Stimulated activated CD4-positive, alpha-beta T cell treated with anti-CD3 and anti-CD28 coated beads, Interleukin-4, amount 100 ng/mL, for 1 hour (primary cell): ENCODE data around the gene GRID2.

Source experiments
- DNase-seq: peaks from one replicate; pipeline ENCODE4 v3.0.0-alpha.2; 2020

Gene GRID2

DNA sequence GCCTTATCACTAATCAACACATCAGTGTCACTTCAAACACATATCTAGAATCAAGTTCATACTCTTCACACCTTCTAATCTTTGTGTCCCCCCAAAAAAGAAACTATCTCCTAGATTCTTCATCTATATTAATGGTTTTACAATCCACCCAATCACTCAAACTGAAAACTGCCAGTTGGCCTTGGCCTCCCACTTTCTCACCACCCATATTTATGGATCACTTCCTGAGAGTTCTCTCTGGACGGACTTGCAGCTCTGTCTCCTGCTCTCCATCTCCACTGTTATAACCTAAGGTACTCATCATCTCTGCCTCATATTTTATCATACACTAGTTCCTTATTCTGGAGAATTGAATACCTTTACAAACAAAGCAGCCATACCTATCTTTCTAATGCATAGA lies 1418.7 kb downstream of the GRID2 start:
- no peak for DNase-seq

GRCh38 chr4:93730251-93730650 lies 1426.5 kb downstream of the GRID2 start:
- no peak for DNase-seq

DNA sequence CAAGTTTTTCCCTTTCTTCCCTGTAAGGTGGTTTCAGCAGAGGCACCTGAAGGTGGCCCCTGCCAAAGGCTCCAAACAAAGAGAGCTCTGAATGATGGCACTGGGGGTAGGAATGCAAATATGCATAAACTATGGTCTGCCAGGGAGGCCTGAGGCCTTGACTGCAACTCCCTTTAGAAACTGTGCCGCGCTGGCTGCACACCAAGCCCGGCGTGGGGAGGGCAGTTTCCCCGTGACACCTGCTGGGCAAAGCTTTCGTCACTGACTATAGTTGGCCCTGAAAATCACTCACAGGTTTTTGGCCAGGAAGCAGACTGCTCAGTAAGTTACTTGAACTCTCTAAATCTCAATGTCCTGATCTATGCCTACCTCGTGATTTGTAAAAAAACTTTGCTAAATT lies 1427.0 kb downstream of the GRID2 start:
- no peak for DNase-seq

- no peak for DNase-seq
Measured at GRCh38 chr4:93731456-93731855, 1427.7 kb downstream of the GRID2 start.

DNA sequence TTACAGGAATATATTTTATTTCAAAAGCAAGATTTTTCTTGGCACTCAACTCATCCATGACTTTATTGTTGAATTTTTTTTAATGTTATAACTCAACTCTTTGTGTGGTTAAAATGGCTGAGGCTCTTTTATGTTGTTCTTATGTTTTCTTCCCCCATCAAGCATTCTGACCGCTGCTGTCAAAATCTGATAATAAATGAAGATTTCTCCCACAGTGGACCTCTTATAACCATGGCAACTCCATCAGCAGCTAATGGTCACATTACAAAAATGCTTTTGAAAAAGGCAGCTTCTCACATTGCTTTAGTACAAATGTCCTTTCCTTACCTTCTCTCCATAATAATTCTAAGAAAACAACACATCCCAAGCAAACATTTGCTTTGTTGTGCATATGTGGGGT lies 1428.7 kb downstream of the GRID2 start:
- DNase-seq = no peak

- DNase-seq = no peak
Measured at GRCh38 chr4:93740890-93741289, 1437.1 kb downstream of the GRID2 start.

DNA sequence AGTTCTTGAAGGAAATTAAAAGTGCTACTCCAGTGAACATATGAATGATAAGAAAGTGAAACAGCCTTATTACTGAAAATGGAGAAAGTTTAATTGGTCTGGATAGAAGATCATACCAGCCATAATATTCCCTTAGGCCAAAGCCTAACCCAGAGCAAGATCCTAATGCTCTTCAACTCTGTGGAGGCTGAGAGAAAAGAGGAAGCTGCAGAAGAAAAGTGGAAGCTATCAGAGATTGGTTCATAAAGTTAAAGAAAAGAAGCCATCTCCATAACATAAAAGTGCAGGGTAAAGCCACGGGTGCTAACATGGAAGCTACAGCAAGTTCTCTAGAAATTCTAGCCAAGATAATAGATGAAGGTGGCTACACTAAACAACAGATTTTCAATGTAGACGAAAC lies 1439.3 kb downstream of the GRID2 start:
- no peak for DNase-seq

DNA sequence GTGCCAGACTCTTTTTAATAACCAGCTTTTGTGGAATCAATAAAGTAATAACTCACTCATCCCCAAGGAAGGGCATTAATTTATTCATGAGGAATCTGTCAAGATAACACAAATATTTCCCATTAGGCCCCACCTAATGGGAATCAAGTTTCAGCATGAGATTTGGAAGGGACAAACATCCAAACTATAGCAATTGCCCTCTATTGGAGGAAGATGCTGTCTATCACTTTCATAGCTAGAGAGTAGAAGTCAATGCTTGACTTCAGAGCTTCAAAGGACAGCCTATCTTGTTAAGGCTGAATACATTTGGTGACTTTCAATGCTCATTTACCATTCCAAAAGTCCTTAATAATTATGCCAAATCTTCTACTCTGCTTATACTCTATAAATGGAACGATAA lies 1439.9 kb downstream of the GRID2 start:
- no peak for DNase-seq

GRCh38 chr4:93744961-93745360 lies 1441.2 kb downstream of the GRID2 start:
- no peak for DNase-seq

DNA sequence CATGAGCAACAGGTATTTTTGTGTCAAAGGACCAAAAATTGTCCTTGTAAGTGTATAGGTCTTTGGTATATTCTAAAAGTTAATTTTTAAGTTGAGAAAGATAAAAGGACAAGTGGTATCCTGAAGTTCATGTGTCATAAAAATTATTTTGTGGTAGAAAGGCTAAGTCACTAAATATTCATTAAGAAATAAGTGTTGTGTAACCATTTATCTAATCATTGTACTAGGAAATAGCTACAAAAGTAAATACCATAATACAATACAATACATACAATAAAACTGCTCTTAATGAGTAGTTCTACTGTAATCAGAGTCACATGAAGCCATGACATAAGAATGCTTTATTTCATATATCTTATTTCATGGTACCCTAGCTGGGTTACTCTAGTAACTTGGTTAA lies 1442.3 kb downstream of the GRID2 start:
- no peak for DNase-seq

DNA sequence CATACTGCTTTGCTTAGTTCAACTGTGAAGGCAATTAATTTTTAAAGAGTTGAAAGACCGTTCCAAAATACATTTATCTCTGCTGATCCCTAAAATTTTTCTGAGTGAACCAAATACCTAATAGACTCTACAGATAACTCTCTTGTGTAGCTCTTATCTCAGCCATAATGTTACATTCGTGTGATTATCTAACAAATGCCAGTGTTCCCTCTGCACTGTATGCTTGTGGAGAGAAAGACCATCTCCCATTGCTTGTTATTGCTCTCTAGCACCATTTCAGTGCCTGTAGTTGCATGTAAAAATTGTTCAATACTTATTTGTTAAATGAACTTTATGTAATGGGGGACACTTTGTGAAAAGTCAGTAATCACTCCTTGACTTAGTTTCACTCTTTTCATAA lies 1443.5 kb downstream of the GRID2 start:
- DNase-seq = no peak

GRCh38 chr4:93748373-93749291 lies 1444.9 kb downstream of the GRID2 start:
- no peak for DNase-seq

DNA sequence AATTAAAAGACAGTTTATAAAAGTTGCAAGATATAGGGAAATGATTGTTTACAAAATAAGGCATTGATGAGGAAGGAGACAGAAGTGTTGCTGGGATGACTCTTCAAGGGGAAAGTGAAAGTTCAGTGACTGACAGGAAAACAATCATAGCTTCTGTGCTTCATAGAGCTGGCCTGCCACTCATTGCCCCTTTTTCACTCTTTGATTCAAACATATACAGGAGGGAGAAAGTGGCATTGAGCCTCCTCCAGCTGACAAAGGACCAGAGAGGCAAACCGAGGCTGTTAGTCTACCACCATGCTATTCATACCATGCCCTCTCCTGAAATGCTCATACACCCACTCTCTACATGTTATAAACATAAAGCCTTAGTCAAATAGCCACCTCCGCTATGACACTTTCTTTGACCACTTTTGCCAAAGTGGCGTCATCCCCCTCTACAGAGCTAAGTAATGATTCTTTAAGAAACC lies 1445.6 kb downstream of the GRID2 start:
- DNase-seq = no peak

- DNase-seq = no peak
Measured at GRCh38 chr4:93751411-93751810, 1447.6 kb downstream of the GRID2 start.

GRCh38 chr4:93756101-93756500 lies 1452.3 kb downstream of the GRID2 start:
- DNase-seq = no peak

- no peak for DNase-seq
Measured at GRCh38 chr4:93759506-93759905, 1455.7 kb downstream of the GRID2 start.

DNA sequence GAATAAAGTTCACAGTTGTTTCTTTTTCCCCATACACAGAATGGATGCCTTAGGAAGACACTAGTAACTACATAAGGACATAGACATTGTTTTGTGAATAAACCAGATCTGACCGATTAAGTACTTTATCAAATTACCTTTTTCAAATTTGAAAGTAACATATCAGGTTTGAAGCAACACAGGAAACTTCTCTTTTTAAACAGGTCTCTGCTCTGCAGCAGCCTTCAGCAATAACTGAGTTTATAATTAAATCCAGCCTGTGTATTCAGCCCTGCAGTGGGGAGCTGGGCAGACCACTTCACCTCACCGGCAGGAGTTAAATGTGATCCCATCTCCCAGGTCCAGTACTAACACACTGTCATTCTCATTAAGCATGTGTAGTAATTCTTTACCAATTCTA lies 1456.5 kb downstream of the GRID2 start:
- DNase-seq = no peak

DNA sequence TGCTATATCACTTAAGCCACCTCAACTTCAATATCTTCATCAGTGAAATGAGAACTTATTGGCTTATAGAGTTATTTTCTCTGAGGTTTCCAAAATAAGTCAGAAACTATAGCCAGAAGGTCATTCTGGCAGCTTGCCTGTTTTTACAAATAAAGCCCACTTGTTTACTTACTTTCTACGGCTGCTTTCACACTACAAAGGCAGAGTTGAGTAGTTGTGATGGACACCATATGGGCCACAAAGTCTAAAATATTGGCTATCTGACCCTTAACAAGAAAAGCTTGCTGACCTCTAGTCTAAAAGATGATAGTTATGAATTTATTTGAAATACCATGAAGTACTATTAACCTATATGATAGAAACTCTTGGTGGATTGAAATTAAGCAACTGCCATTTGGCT lies 1457.5 kb downstream of the GRID2 start:
- no peak for DNase-seq

DNA sequence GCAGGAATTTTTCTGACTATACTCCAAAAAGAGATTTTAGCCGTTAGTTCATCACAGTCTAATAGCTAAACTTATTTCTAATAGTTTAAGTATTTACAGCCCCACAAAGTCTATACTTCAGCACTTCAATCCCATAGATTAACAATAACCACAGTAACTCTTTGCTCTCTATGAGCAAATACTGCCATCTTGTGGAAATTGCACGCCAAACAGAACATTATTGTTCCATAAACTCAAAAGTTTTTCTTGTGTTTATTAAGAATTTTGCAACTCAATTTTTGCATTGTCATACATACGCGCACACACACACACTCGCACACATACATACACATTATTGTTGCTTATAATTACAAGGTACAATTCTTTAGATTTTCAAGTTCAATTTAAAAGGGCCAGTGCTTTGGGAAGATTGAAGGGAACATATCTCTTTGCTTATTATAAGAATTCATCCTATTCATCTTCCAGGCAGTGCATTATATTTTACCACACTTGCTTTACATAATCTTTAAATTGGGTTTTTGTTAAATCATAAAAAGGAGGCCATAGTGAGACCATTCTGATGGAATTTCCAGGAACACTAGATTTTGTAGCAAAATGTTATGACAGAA lies 1461.0 kb downstream of the GRID2 start:
- DNase-seq = no peak

DNA sequence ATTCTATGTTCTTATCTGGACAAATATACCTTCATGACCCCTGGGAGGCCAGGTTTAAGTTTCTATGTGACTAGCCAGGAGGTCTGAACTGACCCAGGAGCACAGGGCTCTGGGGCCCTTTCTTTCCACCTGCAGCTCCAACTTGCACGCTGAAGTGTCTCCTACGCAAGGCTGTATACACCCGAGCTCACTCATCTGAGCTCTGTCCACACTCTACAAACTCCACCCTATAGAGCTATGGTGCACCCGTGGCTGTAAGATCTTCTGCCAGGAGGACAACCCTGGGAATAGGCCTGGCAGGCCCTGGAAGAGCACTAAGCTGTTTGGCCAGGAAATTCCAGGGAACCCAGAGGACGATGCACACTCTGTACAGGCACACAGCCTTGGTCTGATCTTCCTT lies 1464.2 kb downstream of the GRID2 start:
- DNase-seq = no peak

DNA sequence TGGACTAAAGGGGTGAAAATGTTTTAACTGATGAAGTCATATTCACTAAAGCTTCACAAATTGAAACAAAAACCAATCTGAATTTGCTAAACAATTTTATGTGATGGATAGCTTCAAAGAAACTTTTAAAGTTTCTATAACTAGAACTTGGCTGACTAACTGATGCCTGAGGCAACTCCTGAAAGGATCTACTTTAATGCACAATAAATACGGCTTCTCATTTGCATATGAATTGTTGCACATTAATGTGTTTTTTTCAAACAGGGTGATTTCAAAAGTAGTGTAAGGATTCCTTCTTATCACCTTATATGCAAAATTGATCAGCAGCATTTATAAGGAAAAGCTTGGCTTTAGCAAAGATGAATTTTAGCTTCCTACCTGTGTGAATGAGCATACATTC lies 1466.4 kb downstream of the GRID2 start:
- no peak for DNase-seq

DNA sequence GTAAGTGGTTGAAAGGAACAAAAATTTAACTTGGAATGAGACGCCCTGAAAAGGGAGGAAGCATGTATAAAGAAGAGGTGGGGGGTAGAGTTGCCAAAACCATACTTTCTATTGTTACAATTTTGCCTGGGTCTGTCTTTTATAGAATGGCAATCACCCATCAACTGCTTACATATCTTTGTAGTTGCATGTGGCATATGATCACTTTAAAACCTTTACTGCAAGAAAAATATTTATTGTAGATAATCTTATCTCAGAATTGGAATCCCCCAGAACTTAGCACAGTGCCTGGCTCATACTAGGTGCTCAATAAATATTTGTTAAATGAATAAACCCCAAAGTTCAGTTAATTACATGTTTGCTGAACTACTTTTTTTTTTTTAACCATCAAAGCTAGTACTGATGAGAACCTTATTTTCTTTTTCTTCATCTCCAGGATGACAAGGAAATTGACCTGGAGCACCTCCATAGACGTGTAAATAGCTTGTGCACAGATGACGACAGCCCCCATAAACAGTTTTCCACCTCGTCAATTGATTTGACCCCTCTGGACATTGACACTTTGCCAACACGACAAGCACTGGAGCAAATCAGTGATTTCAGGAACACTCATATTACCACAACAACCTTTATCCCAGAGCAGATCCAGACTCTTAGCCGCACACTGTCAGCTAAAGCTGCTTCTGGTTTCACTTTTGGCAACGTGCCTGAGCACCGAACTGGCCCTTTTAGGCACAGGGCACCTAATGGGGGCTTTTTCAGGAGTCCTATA lies 1468.1 kb downstream of the GRID2 start:
- no peak for DNase-seq

DNA sequence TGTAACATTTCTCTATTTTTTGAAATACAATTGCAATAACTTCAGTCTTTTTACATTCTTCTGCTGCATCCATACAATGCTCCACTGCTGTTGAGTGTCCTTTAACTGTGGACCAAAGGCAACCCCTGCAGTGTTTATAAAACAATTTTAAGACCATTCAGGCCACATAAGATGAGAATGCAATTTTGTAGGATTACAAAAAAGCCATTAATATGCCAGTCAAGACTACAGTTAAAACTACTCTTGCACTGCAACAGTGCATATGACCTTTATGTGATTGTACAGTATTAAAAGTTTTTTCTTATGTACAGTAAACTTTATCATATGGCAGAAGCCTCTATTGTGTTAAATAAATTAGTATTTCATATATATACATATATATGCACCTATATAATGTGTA lies 1469.1 kb downstream of the GRID2 start:
- DNase-seq = no peak

- no peak for DNase-seq
Measured at GRCh38 chr4:93775551-93775950, 1471.8 kb downstream of the GRID2 start.
